Measurements from ENCODE around the gene SYNPR.

DNA sequence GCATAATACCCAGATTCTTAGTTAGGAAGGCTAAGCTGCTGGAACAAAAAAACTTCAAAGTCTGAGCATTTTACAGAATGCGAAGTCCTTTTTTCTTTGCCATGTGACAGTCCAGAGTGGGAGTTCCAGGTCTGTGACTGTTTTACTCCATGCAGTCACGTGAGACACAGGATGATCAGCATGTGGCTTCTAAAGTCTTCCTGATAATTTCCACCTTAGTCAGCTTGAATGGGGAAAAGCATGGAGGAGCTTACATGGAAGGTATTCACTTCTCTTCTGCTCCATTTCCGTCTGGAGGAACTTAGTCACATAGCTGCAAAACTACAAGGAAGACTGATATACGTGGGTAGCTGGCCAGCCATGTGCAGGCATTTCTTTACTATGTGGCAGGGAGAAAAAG, 376.1 kb downstream of the SYNPR start:
- TF ChIP-seq EP300 (IDR thresholded peaks at IDR 0.05) = no peak
- TF ChIP-seq, protein P1, sequence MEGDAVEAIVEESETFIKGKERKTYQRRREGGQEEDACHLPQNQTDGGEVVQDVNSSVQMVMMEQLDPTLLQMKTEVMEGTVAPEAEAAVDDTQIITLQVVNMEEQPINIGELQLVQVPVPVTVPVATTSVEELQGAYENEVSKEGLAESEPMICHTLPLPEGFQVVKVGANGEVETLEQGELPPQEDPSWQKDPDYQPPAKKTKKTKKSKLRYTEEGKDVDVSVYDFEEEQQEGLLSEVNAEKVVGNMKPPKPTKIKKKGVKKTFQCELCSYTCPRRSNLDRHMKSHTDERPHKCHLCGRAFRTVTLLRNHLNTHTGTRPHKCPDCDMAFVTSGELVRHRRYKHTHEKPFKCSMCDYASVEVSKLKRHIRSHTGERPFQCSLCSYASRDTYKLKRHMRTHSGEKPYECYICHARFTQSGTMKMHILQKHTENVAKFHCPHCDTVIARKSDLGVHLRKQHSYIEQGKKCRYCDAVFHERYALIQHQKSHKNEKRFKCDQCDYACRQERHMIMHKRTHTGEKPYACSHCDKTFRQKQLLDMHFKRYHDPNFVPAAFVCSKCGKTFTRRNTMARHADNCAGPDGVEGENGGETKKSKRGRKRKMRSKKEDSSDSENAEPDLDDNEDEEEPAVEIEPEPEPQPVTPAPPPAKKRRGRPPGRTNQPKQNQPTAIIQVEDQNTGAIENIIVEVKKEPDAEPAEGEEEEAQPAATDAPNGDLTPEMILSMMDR (IDR thresholded peaks at IDR 0.05) = no peak
